ENCODE results near the gene STK32B. TPM values are rescaled to one million over a fixed set of nuclear protein-coding genes. Genes with fewer than 3 reads are reported as not detected.

Gene STK32B
- total RNA-seq, 1 experiment from 2014 or later, result 16.8 TPM

DNA sequence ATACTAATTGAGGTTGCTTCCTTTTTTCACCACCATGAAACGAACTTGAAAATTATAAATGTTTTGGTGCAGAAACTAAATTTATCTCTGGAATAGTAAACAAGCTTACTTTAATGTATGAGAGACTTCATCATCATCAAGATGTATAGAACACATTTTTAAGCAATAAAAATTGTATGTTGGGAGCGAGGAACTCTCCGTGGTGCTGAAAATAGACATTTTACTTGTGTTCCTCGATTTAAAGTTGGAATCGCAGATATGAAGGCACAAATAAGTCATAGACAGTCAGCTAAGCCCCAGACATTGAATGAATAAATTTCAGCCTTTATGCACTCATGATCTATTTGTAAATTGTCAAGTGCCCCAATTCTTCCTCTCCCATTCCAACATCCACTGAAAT, 310.7 kb downstream of the STK32B start:
- DNase-seq (ENCODE audit: low spot score), result no peak

DNA sequence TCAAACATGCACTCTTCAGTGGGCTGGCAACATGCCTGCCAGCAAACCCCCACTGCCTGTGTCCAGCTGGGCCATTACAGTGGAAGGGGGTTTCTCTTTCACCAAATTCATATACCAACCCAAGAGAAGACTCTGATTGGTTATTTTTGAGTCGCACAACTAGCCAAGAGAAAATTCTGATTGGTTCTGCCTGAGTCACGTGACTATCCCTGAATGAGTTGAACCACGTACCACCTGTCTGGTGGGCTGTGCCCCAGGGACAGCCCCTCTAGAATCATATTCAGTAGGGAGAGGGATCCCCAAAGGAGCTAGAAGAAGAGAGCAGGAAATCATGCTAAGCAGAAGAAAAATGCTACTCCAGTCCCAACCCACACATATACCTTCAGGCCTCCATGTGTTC, 313.1 kb downstream of the STK32B start:
- no peak for DNase-seq (ENCODE audit: low spot score)

DNA sequence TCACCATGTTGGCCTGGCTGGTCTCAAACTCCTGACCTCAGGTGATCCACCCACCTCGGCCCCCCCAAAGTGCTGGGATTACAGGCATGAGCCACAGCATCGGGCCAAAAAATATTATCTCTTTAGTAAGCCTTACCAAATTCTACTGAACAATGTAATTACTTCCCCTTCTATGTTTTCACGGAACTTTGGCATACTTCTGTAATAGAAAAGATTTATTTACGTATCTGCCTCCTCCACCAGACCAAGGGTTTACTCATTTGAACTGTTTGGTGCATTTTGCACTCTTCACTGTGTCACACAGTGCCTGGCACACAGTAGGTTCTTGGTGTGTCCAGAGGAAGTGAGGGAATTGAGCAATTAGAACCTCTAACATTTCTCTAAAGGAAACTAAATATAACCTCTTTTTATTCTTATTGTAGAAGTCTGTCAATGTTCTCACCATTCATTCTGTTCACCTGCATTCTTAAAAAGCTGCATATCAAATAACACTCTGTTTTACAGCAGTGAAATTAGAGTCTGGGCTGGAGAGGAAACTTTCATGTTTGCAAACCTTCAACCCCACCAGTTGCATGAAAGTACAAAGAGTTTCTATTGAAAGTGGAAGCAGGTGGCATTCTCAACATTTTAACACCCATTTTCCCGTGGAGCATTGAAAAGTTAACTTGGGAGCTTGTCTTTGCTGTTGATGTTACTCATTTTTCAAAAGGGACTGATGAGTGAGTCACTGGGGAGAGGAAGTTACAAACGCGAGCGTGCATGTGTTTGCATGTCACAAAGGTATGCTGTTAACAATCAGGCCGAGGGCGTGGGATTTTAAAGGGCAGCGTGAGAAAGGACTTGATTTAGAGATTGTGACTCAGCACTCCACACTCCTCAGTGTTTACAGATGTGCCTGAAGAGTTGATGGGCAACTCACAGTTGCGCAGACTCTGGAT, 314.1 kb downstream of the STK32B start:
- DNase-seq (ENCODE audit: low spot score), result peak; percentile 94

DNA sequence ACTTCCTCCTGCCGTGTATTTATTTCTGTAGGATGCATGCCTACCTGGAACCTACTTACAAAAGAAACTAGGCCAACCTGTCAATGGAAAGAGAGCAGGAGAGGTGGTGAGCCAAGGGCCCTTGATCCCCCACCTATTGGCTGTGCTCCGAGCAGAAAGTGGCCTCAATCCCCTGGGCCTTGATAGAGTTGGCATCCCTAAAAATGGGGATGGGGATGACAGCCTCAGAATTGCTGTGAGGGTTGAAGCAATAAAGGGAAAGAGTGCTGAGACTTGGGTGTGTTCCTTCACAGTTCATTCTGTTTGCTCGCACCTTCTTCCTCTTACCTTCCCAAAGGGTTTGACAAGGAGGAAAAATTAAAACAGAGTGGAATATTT, 314.7 kb downstream of the STK32B start:
- no peak for DNase-seq (ENCODE audit: low spot score)

DNA sequence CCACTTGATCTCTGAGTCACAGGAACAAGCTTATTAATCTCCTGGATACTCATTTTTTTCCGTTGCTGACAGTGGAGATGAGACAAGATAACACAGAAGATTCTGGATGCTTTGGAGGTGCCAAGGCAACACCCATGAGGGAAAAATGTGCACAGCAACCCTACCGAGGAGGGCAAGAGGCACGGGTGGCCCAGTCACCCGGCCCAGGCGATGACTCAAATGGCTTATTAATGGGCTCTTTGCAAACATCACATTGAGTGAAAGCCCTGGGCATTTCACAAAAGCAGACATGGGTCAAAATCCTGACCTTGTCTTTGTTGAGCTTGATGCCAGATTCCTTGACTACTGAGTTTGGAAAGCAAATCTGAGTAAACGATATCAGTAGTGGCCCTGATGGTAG, 315.1 kb downstream of the STK32B start:
- DNase-seq (ENCODE audit: low spot score), result no peak

DNA sequence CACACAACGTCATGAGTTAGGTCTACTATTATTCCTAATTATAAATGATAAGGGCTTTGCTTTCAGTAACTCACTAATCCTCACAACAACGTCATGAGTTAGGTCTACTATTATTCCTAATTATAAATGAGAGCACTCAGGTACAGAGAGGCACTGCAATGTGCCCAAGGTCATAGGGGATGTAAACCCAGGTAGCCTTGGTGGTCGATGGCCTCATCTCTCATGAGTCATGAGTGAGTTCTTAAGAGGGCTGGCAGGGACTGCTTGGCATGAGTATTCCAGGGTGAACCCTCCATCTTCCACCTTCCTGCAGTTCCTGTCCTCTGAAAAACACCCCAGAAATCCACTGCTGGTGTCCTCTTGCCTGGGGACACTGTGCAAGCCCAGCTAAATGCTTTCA, 317.1 kb downstream of the STK32B start:
- DNase-seq (ENCODE audit: low spot score), result no peak

DNA sequence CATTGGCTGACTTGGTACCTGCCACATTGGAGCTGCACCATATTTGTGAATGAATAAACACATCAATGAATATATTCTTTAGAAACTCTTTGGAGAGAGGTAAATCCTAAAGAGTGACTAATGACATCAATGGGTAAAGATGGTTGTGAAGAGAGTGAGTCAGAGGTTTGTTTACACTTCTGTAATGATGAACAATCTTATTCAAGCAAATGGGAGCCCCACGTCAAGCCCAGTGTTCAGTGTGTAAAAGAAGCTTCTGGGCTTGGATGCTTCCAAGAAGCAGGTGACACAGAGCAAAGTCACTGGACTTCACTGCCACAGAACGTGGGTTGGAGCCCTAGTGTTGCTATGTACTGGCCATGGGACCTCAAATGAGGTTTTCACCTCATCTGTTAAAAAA, 319.0 kb downstream of the STK32B start:
- DNase-seq (ENCODE audit: low spot score), result peak; percentile 84

DNA sequence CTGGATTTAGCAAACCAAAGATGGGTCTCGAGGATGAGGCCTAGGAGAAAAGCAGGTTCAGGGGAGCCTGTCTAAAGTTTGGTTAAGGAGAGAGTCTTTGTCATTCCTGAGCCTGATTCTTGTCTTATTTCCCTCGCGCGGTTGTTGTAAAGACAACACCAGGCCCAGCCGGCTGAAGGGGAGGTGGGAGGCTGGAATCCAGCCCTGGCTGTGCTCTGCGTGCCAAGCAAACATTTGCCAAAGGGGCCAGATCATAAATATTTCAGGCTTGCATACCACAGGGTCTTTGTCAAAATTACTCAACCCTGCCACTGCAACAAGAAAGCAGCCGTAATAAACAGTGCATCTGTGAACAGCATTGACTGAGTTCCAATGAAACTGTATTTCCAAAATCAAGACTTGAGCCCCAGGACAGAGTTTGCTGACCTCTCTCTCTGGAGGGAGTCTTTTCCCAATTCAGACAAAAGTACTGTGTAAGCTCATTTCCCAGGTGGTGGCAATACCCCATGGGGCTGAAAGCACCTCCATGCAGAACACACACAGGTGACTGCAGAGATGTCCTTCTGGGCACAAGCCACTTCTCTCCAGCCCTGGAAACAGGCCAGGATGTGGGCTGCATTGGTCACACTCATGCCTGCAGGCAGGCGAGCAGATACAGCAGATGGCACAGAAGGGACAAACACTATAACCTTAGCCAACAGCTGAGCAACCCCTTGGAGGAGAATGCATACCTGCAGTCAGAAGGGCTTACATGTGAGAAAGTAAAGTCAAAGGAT, 320.3 kb downstream of the STK32B start:
- peak; percentile 77 for DNase-seq (ENCODE audit: low spot score)

DNA sequence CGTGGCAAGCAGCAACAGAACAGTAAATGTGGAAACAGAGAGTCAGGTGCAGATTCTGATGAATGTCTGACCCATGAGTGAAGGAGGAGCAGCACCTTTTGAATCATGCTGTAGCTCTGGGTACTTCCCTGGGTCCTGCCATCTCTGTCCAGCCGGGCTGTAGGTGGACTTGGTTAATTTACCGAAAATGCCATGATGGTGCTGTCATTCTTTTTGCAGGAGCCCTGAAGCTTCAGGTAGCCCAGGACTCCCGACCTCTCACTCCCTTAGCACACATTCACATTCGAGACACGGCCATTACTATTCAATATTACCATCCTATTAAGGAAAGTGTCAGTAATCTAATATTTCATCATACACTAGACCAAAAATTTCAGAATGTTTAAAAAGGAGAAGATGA, 320.9 kb downstream of the STK32B start:
- no peak for DNase-seq (ENCODE audit: low spot score)

DNA sequence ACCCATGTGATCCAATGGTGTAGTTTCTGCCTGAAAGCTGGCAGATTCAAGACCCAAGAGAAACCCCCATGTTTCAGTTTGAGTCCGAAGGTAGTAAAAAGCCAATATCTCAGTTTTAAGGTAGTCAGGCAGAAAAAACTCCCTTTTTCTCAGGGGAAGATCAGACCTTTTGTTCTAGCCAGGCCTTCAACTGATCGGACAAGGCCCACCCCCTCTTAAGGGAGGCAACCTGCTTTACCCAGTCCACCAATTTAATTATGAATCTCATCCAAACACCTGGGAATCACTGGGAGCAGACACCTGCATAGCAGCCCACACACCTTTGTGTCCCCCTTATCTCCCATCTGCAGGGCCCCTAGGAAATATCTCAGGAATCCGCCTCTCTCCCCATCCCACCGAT, 322.0 kb downstream of the STK32B start:
- DNase-seq (ENCODE audit: low spot score), result no peak

DNA sequence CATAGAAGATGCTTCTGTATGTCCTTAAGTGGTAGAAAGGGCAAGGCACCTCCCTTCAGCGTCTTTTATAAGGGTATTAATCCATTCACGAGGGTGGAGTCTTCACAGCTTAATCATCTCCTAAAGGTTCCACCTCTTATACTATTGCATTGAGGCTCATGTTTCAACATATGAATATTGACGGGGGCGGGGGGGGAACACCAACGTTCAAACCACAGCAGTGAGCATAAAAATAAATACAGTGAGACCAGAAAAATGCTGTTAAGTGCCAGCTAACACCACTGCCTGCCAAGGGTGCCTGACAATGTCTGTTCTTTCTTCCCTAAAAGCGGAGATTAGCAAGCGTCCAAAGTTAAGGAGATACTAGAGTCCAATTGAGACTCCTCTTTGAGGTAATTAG, 323.3 kb downstream of the STK32B start:
- peak; percentile 67 for DNase-seq (ENCODE audit: low spot score)

DNA sequence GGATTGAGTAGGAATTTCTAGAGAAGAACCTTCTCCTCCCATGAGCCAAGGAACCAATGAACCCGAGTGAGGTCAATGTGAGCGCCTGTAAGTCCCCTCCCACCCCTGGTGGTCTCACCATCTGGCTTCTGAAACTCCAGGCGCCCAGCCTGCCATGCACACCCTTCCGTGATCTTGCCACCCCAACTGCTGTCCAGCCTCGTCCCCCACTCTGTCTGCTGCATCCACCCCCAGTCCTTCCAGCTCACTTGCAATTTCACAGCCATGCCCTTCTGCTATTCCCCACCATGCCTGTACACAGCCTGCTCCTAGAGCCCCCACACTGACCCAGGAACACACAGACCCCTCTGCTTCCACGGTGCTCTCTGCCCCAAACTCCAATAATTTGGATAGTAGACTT, 323.7 kb downstream of the STK32B start:
- DNase-seq (ENCODE audit: low spot score), result no peak

DNA sequence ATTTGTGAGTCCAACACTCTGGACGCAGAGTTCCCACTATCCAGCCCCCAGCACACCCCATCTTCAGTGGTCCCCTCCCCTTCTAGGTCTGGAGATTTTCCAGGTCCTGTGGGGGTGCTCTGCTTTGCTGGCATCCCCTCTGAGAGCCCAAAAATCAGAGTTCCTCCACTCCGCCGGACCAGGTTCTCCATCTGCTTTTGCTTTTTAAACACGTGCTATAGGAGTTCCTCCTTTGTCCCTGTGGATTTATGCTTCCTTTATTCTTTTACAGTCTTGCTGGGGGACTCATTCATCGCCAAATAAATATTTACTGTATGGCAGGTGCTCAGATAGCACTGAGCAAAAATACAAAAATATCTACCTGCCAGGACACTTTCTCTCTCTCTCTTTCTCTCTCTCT, 324.7 kb downstream of the STK32B start:
- DNase-seq (ENCODE audit: low spot score), result no peak

DNA sequence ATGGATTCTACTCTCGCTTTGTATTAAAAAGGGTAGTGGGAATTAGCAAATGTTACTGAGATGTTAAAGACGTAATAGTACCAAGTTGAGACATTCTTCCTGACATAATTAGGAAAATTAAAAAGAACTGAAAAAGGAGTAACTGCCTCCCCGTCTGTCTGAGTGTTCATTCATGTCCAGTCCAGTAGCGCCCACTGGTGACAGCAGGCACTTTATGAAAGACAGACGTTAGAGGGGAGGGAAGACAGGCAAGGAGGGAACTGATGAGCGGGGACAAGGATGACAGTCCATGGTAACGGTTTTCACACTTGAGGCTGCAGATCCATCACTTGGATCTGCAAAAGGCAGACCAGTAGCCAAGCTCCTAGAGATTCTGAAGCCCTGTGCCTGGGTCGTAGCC, 326.7 kb downstream of the STK32B start:
- DNase-seq (ENCODE audit: low spot score), result no peak

DNA sequence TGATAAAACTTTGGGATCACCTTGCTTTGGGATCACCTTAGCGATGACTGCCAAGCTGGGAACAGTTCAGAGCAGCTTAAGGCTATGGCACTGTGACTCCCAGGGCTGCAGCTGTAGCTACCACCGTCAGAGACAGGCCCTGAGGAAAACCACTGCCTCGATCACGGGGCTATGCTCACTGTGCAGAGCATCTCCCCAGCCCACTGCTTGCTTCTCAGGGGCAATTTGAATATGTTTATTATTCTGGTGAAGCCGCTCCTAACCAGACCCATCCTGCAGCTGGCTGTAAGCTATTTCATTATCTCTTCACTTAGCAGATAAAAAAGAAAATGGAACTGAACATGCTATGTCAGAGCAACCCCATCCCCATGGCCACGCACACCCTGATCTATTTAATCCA, 328.6 kb downstream of the STK32B start:
- no peak for DNase-seq (ENCODE audit: low spot score)

DNA sequence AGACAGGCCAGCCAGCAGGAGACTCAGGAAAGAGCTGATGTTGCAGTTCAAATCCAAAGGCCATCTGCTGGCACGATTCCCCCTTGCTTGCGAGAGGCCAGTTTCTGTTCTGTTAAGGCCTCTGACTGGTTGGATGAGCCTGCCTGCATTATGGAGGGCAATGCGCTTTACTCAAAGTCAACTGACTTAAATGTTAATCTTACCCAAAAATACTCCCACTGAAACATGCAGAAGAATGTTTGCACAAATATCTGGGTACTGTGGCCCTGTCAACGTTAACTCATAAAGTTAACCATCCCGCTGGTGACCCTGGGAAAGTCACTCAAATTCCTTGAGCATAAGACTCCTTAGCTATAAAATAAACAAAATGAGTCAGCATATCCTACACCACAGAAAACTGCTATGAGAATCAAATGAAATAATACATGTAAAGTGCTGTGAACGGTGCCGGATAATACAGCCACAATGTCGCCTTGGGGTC, 330.7 kb downstream of the STK32B start:
- DNase-seq (ENCODE audit: low spot score), result peak; percentile 88

DNA sequence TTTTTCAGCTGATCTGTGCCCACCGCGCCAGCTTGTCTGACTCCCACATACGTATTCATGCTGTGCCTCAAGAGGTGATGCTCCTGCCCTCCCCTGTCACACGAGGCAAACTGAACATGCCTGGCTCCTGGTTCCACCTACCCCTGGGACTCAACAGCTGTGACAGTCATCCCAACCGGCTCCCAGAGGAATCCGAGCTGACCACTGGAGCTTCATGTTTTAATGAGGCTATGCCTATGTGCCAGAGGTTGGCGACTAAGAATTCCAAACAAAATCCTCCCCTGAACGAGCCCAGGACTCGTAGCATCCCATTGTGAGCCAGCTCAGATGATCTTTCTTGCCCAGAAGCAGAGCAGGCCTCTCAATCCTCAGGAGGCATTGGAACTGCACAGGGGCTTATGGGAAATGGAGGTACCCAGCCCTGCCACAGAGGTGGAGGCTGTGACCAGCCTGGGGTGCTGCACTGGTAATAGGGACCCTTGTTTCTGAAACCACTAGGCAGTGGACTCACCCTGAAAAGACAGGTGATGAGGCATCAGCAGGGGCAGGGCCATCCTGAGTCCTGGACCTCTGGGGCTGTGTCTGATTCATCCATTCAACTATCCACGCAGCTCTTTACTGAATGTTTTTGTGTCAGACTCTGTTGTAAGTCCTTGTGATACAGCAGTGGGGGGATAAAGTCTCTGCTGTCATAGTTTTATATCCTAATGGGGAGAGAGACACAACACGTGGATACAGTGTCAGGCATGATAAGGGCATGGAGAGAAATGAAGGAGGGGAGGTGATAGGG, 332.1 kb downstream of the STK32B start:
- DNase-seq (ENCODE audit: low spot score), result no peak

DNA sequence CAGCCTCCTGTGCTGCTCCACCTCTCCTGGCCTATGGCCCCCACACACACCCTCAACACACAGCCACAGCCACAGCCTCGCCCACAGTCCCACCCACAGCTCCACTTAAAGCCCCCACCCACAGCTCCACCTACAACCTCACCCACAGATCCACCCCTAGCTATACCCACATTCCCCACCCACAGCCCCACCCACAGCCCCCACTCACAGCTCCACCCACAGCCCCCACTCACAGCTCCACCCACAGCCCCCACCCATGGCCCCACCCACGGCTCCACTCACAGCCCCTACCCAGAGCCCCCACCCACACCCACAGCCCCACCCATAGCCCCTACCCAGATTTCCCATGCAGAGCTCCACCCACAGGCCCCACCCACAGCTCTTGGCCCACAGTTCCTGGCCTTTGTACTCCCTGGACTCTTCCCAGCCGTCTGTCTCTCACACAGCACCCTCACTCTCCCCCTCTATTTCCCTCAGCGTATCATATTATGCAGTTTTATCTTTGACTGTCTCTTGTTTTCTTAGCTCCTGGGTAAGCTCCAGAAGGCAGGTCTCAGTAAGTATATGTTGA, 334.5 kb downstream of the STK32B start:
- DNase-seq (ENCODE audit: low spot score), result peak; percentile 36

DNA sequence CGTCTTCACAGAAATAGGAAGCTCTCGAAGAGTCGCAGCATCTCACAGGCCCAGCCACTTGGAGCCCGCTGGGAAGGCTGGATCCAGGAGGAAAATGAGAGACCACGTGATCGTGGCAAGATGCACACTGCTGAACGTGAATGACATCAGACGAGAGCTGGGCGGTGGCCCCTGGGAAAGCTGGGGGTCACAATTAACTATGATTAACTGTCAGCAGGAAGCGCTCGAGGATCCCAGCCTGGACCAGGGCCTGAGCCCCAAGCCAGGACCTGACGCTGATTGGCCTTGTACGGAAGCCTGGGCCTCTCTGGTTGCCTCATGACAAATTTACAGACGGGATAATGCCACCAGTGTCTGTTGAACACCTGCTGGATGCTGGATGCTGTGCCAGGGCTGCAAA, 335.6 kb downstream of the STK32B start:
- DNase-seq (ENCODE audit: low spot score), result no peak

DNA sequence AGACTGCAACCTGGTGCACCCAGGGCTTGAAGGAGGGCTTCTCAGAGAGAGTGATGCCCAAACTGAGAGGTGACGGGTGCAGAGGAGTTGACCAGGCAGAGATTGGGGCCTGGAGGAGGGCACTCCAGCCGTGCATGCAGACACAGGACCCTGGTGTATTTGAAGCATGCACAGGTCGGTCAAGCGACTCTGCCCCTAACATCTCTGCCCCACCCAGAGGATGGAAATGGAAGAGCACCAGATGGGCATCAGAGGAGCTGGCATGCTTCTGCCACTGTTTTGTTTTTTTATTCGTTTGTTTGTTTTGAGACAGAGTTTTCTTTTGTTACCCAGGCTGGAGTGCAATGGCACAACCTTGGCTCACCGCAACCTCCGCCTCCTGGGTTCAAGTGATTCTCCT, 336.2 kb downstream of the STK32B start:
- DNase-seq (ENCODE audit: low spot score), result no peak

DNA sequence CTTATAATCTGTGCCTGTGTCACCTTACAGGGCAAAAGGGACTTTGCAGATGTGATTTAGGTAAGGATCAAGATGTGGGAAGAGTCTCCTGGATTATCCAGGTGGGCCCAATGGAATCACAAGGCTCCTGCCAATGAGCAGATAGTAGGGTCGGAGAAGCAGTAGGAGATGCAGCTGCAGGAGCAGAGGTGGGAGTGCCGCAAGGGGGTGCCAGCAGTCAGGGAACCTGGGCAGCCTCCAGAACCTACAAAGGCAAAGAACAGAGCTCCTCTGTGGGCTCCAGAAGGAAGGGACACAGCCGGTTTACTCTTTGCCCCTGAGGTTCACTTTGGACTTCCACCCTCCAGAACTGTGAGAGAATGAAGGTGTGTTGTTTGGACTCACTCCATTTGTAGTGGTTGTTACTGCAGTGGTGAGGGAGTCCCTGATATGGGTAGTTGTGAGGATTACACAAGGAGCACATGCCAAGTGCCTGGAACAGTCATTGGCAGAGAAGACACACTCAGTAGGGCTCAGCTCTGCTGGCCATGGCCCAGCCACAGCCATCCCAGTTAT, 338.6 kb downstream of the STK32B start:
- no peak for DNase-seq (ENCODE audit: low spot score)

Data from H4 (cell line).